H1 (cell line): ENCODE data around the gene MESD.

Experiments
- ATF3 ChIP-seq: IDR thresholded peaks from 2 replicates; pipeline ENCODE4 v1.6.1; 2011; ENCODE audit warnings: low read depth, mild to moderate bottlenecking, low read length; ENCODE audit not compliant: insufficient read depth
- CEBPB ChIP-seq: IDR thresholded peaks from 2 replicates; pipeline ENCODE4 v1.6.1; 2012; ENCODE audit warnings: low read depth, low read length
- CTCF ChIP-seq, 3 experiments: IDR thresholded peaks; 1 replicate in 2 of 3; 2 replicates in 1 of 3; pipeline versions ENCODE4 v1.5.1 to v1.6.1; 2011; ENCODE audit warnings: low read length in 3 of 3, mild to moderate bottlenecking in 3 of 3, inconsistent platforms in 2 of 3, low read depth in 1 of 3, moderate library complexity in 1 of 3; ENCODE audit not compliant: insufficient read depth in 1 of 3; ENCODE audit errors: control extremely low read depth in 1 of 3

- TF ChIP-seq CTCF (IDR thresholded peaks at IDR 0.05; ENCODE audit: control extremely low read depth in 1 of 3, insufficient read depth in 1 of 3, low read depth in 1 of 3, low read length in 3 of 3) (no peak), ATF3 (no peak), CEBPB (no peak)
Observed at GRCh38 chr15:80999623-81000036, 10.0 kb upstream of the MESD start.
